ENCODE results near the gene MAPRE2. TPM values are rescaled to one million over a fixed set of nuclear protein-coding genes. Genes with fewer than 3 reads are reported as not detected.

The MAPRE2 gene
- total RNA-seq, 4 donors from 2014 or later: 22.2 to 32.2 (median 24.5) TPM

GRCh38 chr18:35191698-35192025, 150.4 kb downstream of the MAPRE2 start:
- H3K27ac ChIP-seq (replicated peaks in 1 of 4): peak overlapping the region in 1 of 4 donors; percentile 11
- H3K27me3 ChIP-seq: no peaks in the 10 kb centered on the region
- no peak overlapping the region for H3K4me3 ChIP-seq
- WGBS: 85% methylated on average over 5 of the region's 5 CpGs
- H3K9me3 ChIP-seq: no peaks in the 10 kb centered on the region
- TF ChIP-seq POLR2A (IDR thresholded peaks at IDR 0.05; ENCODE audit: low read depth) (no peak), POLR2AphosphoS5 (IDR thresholded peaks at IDR 0.05) (no peak), EP300 (IDR thresholded peaks at IDR 0.05) (no peak)
- TF ChIP-seq, protein P1, sequence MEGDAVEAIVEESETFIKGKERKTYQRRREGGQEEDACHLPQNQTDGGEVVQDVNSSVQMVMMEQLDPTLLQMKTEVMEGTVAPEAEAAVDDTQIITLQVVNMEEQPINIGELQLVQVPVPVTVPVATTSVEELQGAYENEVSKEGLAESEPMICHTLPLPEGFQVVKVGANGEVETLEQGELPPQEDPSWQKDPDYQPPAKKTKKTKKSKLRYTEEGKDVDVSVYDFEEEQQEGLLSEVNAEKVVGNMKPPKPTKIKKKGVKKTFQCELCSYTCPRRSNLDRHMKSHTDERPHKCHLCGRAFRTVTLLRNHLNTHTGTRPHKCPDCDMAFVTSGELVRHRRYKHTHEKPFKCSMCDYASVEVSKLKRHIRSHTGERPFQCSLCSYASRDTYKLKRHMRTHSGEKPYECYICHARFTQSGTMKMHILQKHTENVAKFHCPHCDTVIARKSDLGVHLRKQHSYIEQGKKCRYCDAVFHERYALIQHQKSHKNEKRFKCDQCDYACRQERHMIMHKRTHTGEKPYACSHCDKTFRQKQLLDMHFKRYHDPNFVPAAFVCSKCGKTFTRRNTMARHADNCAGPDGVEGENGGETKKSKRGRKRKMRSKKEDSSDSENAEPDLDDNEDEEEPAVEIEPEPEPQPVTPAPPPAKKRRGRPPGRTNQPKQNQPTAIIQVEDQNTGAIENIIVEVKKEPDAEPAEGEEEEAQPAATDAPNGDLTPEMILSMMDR (IDR thresholded peaks at IDR 0.05): no peak
- DNase-seq (ENCODE audit: extremely low spot score): no peak
- intact Hi-C loops (cut with DNase I): no loop called here
- H3K4me1 ChIP-seq: peaks cover 0 to 3% (median 0%) of the 10 kb centered on the region in 4 donors
- no peaks in the 10 kb centered on the region for H3K36me3 ChIP-seq

GRCh38 chr18:35192415-35192814, 151.2 kb downstream of the MAPRE2 start:
- Histone ChIP-seq H3K27me3 (no peaks in the 10 kb centered on the region), H3K4me3 (no peak overlapping the region), H3K4me1 (peaks cover 0 to 7% (median 2%) of the 10 kb centered on the region in 4 donors), H3K27ac (replicated peaks in 1 of 4) (peak overlapping the region in 1 of 4 donors; percentile 11), H3K36me3 (no peaks in the 10 kb centered on the region), H3K9me3 (no peaks in the 10 kb centered on the region)
- 86% methylated on average over 4 of the region's 4 CpGs for WGBS
- intact Hi-C loops (cut with DNase I): no loop called here
- no peak for TF ChIP-seq EP300 (IDR thresholded peaks at IDR 0.05)
- TF ChIP-seq, protein P1 (IDR thresholded peaks at IDR 0.05): no peak
- no peak for TF ChIP-seq POLR2A (IDR thresholded peaks at IDR 0.05; ENCODE audit: low read depth)
- TF ChIP-seq POLR2AphosphoS5 (IDR thresholded peaks at IDR 0.05): no peak
- DNase-seq (ENCODE audit: extremely low spot score): no peak

Small RNAs within 50 kb of the gene (small RNA-seq; reads per million reads assigned to genes)
- 0 reads per million in 3 donors for gene AC015967.2

Other genes with a start within 250 kb of the MAPRE2 start
- gene ZNF397, start 199.6 kb downstream of the MAPRE2 start, total RNA-seq: 10 to 100 TPM; 22.2 to 27.8 (median 24.9) TPM
- gene ZSCAN30, start 248.8 kb downstream of the MAPRE2 start, total RNA-seq: 10 to 100 TPM in 2 of 4 donors, 1 to 10 TPM in 2; 8.6 to 14.2 (median 10.2) TPM